Body of pancreas (tissue), 4 donors: ENCODE measurements around the gene GDPD3. TPM values are rescaled to one million over a fixed set of nuclear protein-coding genes. Genes with fewer than 3 reads are reported as not detected.

Experiments
- ATAC-seq: fragments of 150-250 bp; one replicate; pipeline ENCODE4 v1.9.1; 2016
- DNase-seq, 4 donors: peaks; one replicate each; pipeline ENCODE4 v3.0.0-alpha.2; 2019
- H3K27ac ChIP-seq, 4 donors: fragments of 200-600 bp; sonication (generic); 1 replicate in 3 of 4; 2 replicates in 1 of 4; pipeline versions ENCODE4 v1.5.1 to v1.6.1; 2016 to 2019; ENCODE audit warnings: mild to moderate bottlenecking in 1 of 4, mixed read lengths in 1 of 4, moderate library complexity in 1 of 4
- H3K27me3 ChIP-seq, 2 donors: fragments of 200-600 bp; sonication (generic); one replicate each; pipeline ENCODE4 v1.6.0; 2016; ENCODE audit warnings: mild to moderate bottlenecking in 1 of 2
- H3K36me3 ChIP-seq, 2 donors: fragments of 200-600 bp; sonication (generic); replicated peaks in 1 of 2; 2 replicates each; pipeline ENCODE4 v1.5.1; 2016; ENCODE audit warnings: low read depth in 2 of 2; ENCODE audit not compliant: insufficient read depth in 1 of 2
- H3K4me1 ChIP-seq: fragments of 200-600 bp; sonication (generic); one replicate; pipeline ENCODE4 v1.6.0; 2016
- H3K4me3 ChIP-seq, 2 donors: fragments of 200-600 bp; sonication (generic); 1 replicate in 1 of 2; 2 replicates in 1 of 2; pipeline ENCODE4 v1.5.1; 2016 to 2019
- H3K9me3 ChIP-seq, 3 donors: fragments of 200-600 bp; sonication (generic); 1 replicate in 2 of 3; 2 replicates in 1 of 3; pipeline ENCODE4 v1.5.1; 2016
- POLR2A ChIP-seq, 3 donors: fragments of 450-650 bp; IDR thresholded peaks; one replicate each; pipeline ENCODE4 v1.6.1; 2016; ENCODE audit warnings: antibody characterized with exemption in 3 of 3, mild to moderate bottlenecking in 2 of 3
- WGBS, 2 donors: methylation state at CpG; one replicate each; pipeline ENCODE4 v1.1.5; 2017; 5-methylcytosine and 5-hydroxymethylcytosine counted together
- intact Hi-C: fragments of 100-400 bp; cut with DNase I; formaldehyde crosslinking; loops from one replicate; pipeline ENCODE4 v1.15.1; 2023
- total RNA-seq, 2 donors: library from RNA; depleted of rRNA; stranded (reverse); fragments of >200 nt; gene quantifications; one replicate each; pipeline ENCODE4 v1.1.0, GENCODE V29; 2016
- TF ChIP-seq, protein P1 (sequence below), 7 experiments: fragments of 450-650 bp in 4 of 7; fragments of 200-600 bp in 3 of 7; sonication (generic) in 3 of 7; IDR thresholded peaks; one replicate each; pipeline ENCODE4 v1.5.1; 2016 to 2019; ENCODE audit warnings: antibody characterized with exemption in 7 of 7

The GDPD3 gene
- total RNA-seq, result 1 to 10 TPM in 1 of 2 donors, not detected in 1; 1.8 TPM

DNA sequence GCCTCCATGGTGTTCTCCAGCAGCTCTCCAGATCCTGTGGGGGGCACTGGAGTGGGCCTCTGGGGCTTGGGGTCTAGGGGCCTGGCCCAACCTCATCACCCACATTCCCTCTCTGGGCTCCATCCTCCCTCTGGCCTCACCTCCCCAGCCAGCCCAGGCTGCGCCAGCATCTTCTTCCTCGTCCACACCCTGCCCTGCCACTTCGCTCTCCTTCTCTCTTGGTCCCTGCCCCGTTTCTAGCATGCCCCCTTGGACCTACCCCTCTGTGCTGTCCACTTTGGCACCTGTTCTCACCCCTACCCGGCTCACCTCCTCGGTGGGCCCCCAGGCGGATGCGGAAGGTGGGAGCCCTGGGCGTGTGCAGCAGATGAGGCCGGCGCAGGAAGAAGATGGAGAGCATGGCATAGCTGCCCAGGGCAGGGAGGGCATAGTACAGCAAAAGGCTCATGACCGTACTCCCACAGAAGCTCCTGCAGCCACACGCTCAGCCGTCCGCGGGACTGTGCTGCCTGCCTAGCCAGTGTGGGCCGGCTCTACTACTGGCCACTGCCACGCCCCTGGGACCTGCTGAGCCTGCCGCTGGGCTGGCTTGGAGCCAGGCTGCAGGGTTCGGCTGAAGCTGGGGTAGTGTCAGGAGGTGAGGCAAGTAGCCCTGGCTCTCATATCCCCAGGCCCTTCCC is at the start of gene GDPD3:
TSS of gene GDPD3 (minus strand) at position 507 of the 680 bp plus-strand sequence. CDS start at position 448, 59 bp downstream.
- Histone ChIP-seq H3K36me3 (peaks cover 0 to 3% of the 10 kb centered on the region in 2 donors), H3K27ac (no peak within 1 kb of the TSS), H3K4me1 (no peaks in the 10 kb centered on the region), H3K27me3 (no peaks in the 10 kb centered on the region), H3K9me3 (no peaks in the 10 kb centered on the region), H3K4me3 (no peak within 1 kb of the TSS)
- no peak for DNase-seq
- WGBS, 2 donors, result 62 to 88% methylated on average over 15 to 20 of the region's 20 CpGs
- TF ChIP-seq, protein P1, sequence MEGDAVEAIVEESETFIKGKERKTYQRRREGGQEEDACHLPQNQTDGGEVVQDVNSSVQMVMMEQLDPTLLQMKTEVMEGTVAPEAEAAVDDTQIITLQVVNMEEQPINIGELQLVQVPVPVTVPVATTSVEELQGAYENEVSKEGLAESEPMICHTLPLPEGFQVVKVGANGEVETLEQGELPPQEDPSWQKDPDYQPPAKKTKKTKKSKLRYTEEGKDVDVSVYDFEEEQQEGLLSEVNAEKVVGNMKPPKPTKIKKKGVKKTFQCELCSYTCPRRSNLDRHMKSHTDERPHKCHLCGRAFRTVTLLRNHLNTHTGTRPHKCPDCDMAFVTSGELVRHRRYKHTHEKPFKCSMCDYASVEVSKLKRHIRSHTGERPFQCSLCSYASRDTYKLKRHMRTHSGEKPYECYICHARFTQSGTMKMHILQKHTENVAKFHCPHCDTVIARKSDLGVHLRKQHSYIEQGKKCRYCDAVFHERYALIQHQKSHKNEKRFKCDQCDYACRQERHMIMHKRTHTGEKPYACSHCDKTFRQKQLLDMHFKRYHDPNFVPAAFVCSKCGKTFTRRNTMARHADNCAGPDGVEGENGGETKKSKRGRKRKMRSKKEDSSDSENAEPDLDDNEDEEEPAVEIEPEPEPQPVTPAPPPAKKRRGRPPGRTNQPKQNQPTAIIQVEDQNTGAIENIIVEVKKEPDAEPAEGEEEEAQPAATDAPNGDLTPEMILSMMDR (IDR thresholded peaks at IDR 0.05), result no peak
- no peak for TF ChIP-seq POLR2A (IDR thresholded peaks at IDR 0.05)
- intact Hi-C loops, result loop anchor here (10.0 kb wide), 1 partner anchor 52 kb away; no protein-coding TSS in a partner anchor
- no peak for ATAC-seq

DNA sequence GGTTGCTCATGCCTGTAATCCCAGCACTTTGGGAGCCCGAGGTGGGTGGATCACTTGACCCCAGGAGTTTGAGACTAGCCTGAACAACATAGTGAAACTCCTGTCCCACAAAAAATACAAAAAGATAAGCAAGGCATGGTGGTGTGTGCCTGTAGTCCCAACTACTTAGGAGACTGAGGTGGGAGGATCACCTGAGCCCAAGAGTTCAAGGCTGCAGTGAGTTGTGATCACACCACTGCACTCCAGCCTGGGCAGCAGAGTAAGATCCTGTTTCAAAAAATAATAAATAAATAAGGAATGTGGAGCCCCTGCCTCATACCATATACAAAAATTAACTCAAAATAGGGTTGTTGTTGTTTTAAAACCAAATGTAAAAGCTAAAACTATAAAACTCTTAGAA is 43.9 kb upstream of the GDPD3 start:
- intact Hi-C loops, result no loop called here
- Histone ChIP-seq H3K4me3 (no peak overlapping the region), H3K4me1 (no peaks in the 10 kb centered on the region), H3K36me3 (no peaks in the 10 kb centered on the region), H3K27ac (no peak overlapping the region), H3K27me3 (no peaks in the 10 kb centered on the region), H3K9me3 (no peaks in the 10 kb centered on the region)
- no peak for TF ChIP-seq POLR2A (IDR thresholded peaks at IDR 0.05)
- TF ChIP-seq, protein P1 (IDR thresholded peaks at IDR 0.05), result no peak
- no peak for ATAC-seq
- 73 to 75% methylated on average over 1 of the region's 1 CpG for WGBS, 2 donors
- DNase-seq, result no peak

- WGBS, 2 donors, result 91 to 95% methylated on average over 5 of the region's 5 CpGs
- Histone ChIP-seq H3K4me1 (no peaks in the 10 kb centered on the region), H3K4me3 (no peak overlapping the region), H3K9me3 (no peaks in the 10 kb centered on the region), H3K27ac (no peak overlapping the region), H3K27me3 (no peaks in the 10 kb centered on the region), H3K36me3 (no peaks in the 10 kb centered on the region)
- intact Hi-C loops, result no loop called here
- ATAC-seq (no peak), DNase-seq (no peak)
- TF ChIP-seq, protein P1 (IDR thresholded peaks at IDR 0.05), result no peak
- TF ChIP-seq POLR2A (IDR thresholded peaks at IDR 0.05), result no peak
Measured at GRCh38 chr16:30155188-30155587, 41.9 kb upstream of the GDPD3 start.

GRCh38 chr16:30152517-30152916 is 39.2 kb upstream of the GDPD3 start:
- TF ChIP-seq POLR2A (IDR thresholded peaks at IDR 0.05), result no peak
- TF ChIP-seq, protein P1 (IDR thresholded peaks at IDR 0.05), result no peak
- WGBS, 2 donors, result 94 to 97% methylated on average over 9 of the region's 9 CpGs
- intact Hi-C loops, result no loop called here

DNA sequence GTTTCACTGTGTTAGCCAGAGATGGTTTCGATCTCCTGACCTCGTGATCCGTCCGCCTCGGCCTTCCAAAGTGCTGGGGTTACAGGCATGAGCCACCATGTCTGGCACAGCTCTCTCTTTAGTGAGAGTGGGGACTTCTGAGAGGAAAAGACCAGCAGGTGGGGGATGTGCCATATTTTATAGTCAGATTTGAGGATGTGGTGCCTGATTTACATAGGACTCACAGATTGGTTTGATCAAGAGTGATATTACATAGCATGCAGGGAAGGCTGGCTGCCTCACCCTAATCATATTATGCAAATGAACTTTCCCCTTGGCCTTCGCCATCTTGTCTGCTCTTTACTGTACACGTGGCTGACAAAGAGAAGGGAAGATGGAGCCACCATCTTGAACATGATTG is 37.8 kb upstream of the GDPD3 start:
- DNase-seq (no peak), ATAC-seq (no peak)
- H3K27me3 ChIP-seq, result no peaks in the 10 kb centered on the region
- H3K9me3 ChIP-seq, result no peaks in the 10 kb centered on the region
- WGBS, 2 donors, result 81 to 82% methylated on average over 7 of the region's 7 CpGs
- H3K4me1 ChIP-seq, result no peaks in the 10 kb centered on the region
- TF ChIP-seq POLR2A (IDR thresholded peaks at IDR 0.05), result no peak
- TF ChIP-seq, protein P1 (IDR thresholded peaks at IDR 0.05), result no peak
- no peak overlapping the region for H3K27ac ChIP-seq
- no peak overlapping the region for H3K4me3 ChIP-seq
- no peaks in the 10 kb centered on the region for H3K36me3 ChIP-seq
- intact Hi-C loops, result no loop called here

More at GRCh38 chr16:30152517-30152916, 39.2 kb upstream of the GDPD3 start:
- ATAC-seq (no peak), DNase-seq (no peak)
- Histone ChIP-seq H3K36me3 (no peaks in the 10 kb centered on the region), H3K4me1 (no peaks in the 10 kb centered on the region), H3K9me3 (no peaks in the 10 kb centered on the region), H3K27ac (no peak overlapping the region), H3K4me3 (no peak overlapping the region), H3K27me3 (no peaks in the 10 kb centered on the region)
